RWPE1 (cell line): Measurements from ENCODE around the gene ATL1.

Experiments used
- CTCF ChIA-PET: fragments of 350-600 bp; sonication (Branson Sonifier 250); formaldehyde crosslinking; extraction: SDS; loops from one replicate; lab custom pipeline; 2021; lab: Yijun Ruan, JAX
- POLR2A ChIA-PET: fragments of 400-600 bp; formaldehyde crosslinking; extraction: SDS; loops from one replicate; lab custom pipeline; 2020; ENCODE audit warnings: antibody characterized with exemption; ENCODE audit not compliant: low non-redundant PET; lab: Yijun Ruan, JAX
- DNase-seq: peaks from one replicate; pipeline ENCODE4 v3.0.0; 2012; ENCODE audit warnings: low spot score
- H3K27ac ChIP-seq: fragments of 450-650 bp; 2 replicates; pipeline ENCODE4 v1.5.1; 2017
- TF ChIP-seq, protein P1 (sequence below): fragments of 450-650 bp; conservative IDR thresholded peaks from 2 replicates; pipeline ENCODE4 v1.5.1; 2017; ENCODE audit warnings: low read depth, mild to moderate bottlenecking

Gene ATL1

DNA sequence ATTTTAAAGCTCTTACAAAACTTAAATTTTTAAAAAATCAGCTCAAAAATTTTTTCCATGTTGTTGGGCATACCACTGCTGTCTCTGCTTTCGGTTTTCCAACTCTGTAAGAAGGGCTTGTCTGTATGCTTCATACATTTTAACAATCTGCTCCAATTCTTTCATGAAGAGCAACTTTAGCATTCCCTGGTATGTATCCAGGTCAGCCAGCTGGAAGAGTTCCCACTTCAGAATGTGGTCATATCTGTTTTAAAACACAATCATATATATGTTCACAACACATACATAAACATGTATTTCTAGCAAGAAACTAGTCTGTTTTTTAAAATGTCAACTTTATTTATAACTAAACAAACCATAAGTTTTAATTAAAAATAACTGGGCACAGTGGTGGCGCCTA lies 75.2 kb downstream of the ATL1 start:
- no peak for DNase-seq
- ChIA-PET POLR2A (interaction anchor here (0.6 kb wide), 1 partner anchor 225 kb away, joined by 3 read pairs; no protein-coding TSS in a partner anchor), CTCF (interaction anchor here (0.7 kb wide), 1 partner anchor 19 kb away, joined by 3 read pairs; no protein-coding TSS in a partner anchor)
- TF ChIP-seq, protein P1, sequence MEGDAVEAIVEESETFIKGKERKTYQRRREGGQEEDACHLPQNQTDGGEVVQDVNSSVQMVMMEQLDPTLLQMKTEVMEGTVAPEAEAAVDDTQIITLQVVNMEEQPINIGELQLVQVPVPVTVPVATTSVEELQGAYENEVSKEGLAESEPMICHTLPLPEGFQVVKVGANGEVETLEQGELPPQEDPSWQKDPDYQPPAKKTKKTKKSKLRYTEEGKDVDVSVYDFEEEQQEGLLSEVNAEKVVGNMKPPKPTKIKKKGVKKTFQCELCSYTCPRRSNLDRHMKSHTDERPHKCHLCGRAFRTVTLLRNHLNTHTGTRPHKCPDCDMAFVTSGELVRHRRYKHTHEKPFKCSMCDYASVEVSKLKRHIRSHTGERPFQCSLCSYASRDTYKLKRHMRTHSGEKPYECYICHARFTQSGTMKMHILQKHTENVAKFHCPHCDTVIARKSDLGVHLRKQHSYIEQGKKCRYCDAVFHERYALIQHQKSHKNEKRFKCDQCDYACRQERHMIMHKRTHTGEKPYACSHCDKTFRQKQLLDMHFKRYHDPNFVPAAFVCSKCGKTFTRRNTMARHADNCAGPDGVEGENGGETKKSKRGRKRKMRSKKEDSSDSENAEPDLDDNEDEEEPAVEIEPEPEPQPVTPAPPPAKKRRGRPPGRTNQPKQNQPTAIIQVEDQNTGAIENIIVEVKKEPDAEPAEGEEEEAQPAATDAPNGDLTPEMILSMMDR: no peak
- no peak overlapping the region for H3K27ac ChIP-seq

DNA sequence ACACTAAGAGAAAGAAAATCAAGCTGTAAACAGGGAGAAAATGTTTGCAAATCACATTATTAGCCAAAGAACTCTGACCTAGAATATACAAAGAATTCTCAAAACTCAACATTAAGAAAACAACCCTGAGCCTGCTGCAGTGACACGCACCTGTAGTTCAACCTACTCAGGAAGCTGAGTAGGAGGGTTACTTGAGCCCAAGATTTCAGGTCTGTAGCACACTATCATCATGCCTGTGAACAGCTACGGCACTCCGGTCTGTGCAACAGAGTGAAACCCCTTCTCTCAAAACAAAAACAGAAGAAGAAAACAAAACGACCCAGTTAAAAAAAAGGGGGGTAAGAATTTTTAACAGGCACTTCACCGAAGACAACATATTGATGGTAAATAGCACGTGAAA lies 87.3 kb downstream of the ATL1 start:
- TF ChIP-seq, protein P1: no peak
- no peak for DNase-seq
- ChIA-PET POLR2A (no interaction called here), CTCF (interaction anchor here (0.6 kb wide), 1 partner anchor 408 kb away, joined by 3 read pairs; no protein-coding TSS in a partner anchor)
- no peak overlapping the region for H3K27ac ChIP-seq

DNA sequence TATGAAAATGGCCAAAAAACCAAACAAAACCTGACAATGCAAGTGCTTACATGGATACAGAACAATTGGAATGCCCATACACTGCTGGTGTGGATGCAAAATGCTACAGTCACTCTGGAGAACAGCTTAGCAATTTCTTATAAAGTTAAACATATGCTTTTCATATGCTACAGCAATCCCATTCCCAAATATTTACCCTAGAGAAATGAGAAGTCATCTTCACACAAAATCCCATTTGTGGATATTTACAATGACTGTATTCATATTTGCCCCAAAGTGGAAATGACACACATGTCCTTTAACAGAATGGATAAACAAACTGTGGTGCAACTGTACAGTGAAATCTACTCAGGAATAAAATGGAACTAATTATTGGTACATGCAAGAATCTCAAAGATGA lies 87.8 kb downstream of the ATL1 start:
- TF ChIP-seq, protein P1: no peak
- no peak for DNase-seq
- CTCF ChIA-PET: no interaction called here
- POLR2A ChIA-PET: no interaction called here
- no peak overlapping the region for H3K27ac ChIP-seq

DNA sequence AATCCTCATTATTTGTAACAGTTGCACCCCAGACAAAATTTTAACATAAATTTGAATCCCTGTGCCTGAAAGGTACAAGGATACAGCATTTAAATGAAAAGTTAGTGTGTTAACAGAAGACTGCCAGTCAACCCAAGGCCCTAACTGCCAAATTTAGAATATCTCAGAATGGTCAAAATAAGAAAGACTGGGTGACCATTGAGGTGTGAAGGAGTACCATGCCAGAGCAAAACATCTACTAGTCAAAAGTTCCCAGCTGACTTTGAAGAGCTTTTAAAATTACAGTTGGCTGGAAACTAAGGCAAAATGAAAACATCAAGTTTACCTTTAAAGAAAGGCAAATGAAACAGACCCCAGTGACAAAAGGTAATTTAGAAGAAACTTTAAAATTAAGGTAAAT lies 89.7 kb downstream of the ATL1 start:
- ChIA-PET CTCF (no interaction called here), POLR2A (no interaction called here)
- DNase-seq: no peak
- no peak overlapping the region for H3K27ac ChIP-seq
- TF ChIP-seq, protein P1: no peak

DNA sequence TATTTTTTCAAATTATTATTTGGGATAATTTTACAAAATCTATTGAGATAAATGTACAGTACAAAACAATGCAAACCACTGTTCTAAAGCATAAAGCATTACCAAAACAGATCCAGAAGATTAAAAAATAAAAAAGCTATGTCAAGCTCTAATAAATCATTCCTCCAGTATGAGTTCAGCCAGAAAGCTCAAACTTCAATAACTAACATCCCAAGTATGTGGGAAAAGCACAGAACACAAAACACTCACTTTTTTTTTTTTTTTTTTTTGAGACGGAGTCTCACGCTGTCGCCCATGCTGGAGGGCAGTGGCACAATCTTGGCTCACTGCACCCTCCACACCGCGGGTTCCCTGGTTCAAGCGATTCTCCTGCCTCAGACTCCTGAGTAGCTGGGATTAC lies 96.8 kb downstream of the ATL1 start:
- CTCF ChIA-PET: no interaction called here
- no peak overlapping the region for H3K27ac ChIP-seq
- TF ChIP-seq, protein P1: no peak
- POLR2A ChIA-PET: no interaction called here
- no peak for DNase-seq

DNA sequence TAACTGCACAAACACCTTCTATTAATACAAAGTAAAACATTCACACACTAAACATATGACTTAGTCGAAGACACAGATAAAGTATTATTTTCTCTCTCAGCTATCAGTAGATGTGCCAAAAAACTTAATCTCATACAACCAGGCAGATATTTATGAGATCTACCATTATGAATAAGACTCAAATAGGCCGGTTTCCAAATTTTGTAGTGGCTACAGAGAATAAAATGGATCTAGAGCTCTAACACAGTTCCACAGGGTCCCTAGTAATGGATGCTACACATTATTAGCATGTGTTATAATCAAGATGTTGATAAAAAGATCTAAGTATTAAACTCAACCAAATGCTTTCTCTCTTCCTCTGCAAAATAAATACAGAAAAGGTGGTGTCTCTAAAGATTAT lies 97.8 kb downstream of the ATL1 start:
- POLR2A ChIA-PET: no interaction called here
- CTCF ChIA-PET: no interaction called here

More for the DNA sequence above, 97.8 kb downstream of the ATL1 start:
- TF ChIP-seq, protein P1: no peak
- H3K27ac ChIP-seq: no peak overlapping the region
- DNase-seq: no peak
